ENCODE measurements around the gene LPIN1. TPM values are rescaled to one million over a fixed set of nuclear protein-coding genes. Genes with fewer than 3 reads are reported as not detected.

LPIN1 gene
- total RNA-seq, 1 donor from 2014 or later, result 13.8 TPM

GRCh38 chr2:11802782-11803191, 56.4 kb downstream of the LPIN1 start:
- H3K36me3 ChIP-seq, result peaks cover 59 to 65% of the 10 kb centered on the region in 2 donors
- H3K27me3 ChIP-seq, result no peaks in the 10 kb centered on the region
- no peak overlapping the region for H3K27ac ChIP-seq
- no peak for TF ChIP-seq CTCF (IDR thresholded peaks at IDR 0.05)
- H3K4me3 ChIP-seq, result no peak overlapping the region
- H3K9me3 ChIP-seq, result no peaks in the 10 kb centered on the region
- intact Hi-C loops (cut with DNase I), result no loop called here
- H3K4me1 ChIP-seq, result no peaks in the 10 kb centered on the region
- peak in 1 of 2 donors; percentile 40 for DNase-seq (ENCODE audit: low spot score in 2 of 2)

GRCh38 chr2:11805024-11805423, 58.6 kb downstream of the LPIN1 start:
- H3K4me1 ChIP-seq, result no peaks in the 10 kb centered on the region
- no peaks in the 10 kb centered on the region for H3K9me3 ChIP-seq
- no peaks in the 10 kb centered on the region for H3K27me3 ChIP-seq
- H3K36me3 ChIP-seq, result peaks cover 60 to 61% of the 10 kb centered on the region in 2 donors
- H3K27ac ChIP-seq, result no peak overlapping the region
- intact Hi-C loops (cut with DNase I), result no loop called here
- DNase-seq (ENCODE audit: low spot score in 2 of 2), result peak in 1 of 2 donors; percentile 18
- no peak overlapping the region for H3K4me3 ChIP-seq
- TF ChIP-seq CTCF (IDR thresholded peaks at IDR 0.05), result no peak

- peak in 1 of 2 donors; percentile 34 for DNase-seq (ENCODE audit: low spot score in 2 of 2)
- intact Hi-C loops (cut with DNase I), result no loop called here
- Histone ChIP-seq H3K27ac (no peak overlapping the region), H3K27me3 (no peaks in the 10 kb centered on the region), H3K36me3 (peaks cover 60 to 61% of the 10 kb centered on the region in 2 donors), H3K4me1 (peaks cover 3% of the 10 kb centered on the region in 2 donors), H3K9me3 (no peaks in the 10 kb centered on the region), H3K4me3 (no peak overlapping the region)
- no peak for TF ChIP-seq CTCF (IDR thresholded peaks at IDR 0.05)
Observed at GRCh38 chr2:11805920-11806319, 59.5 kb downstream of the LPIN1 start.

- H3K27ac ChIP-seq, result no peak overlapping the region
- no peak overlapping the region for H3K4me3 ChIP-seq
- peaks cover 3 to 7% of the 10 kb centered on the region in 2 donors for H3K4me1 ChIP-seq
- intact Hi-C loops (cut with DNase I), result no loop called here
- DNase-seq (ENCODE audit: low spot score in 2 of 2), result peak in 1 of 2 donors; percentile 46
- H3K27me3 ChIP-seq, result no peaks in the 10 kb centered on the region
- TF ChIP-seq CTCF (IDR thresholded peaks at IDR 0.05), result no peak
- no peaks in the 10 kb centered on the region for H3K9me3 ChIP-seq
- peaks cover 59% of the 10 kb centered on the region in 2 donors for H3K36me3 ChIP-seq
Observed at GRCh38 chr2:11807156-11808015, 61.0 kb downstream of the LPIN1 start.

GRCh38 chr2:11808016-11808400, 61.6 kb downstream of the LPIN1 start:
- H3K27me3 ChIP-seq, result no peaks in the 10 kb centered on the region
- no peak for TF ChIP-seq CTCF (IDR thresholded peaks at IDR 0.05)
- no peaks in the 10 kb centered on the region for H3K9me3 ChIP-seq
- peaks cover 53 to 57% of the 10 kb centered on the region in 2 donors for H3K36me3 ChIP-seq
- DNase-seq (ENCODE audit: low spot score in 2 of 2), result peak in 1 of 2 donors; percentile 55
- no peak overlapping the region for H3K27ac ChIP-seq
- peaks cover 3 to 7% of the 10 kb centered on the region in 2 donors for H3K4me1 ChIP-seq
- intact Hi-C loops (cut with DNase I), result no loop called here
- H3K4me3 ChIP-seq, result no peak overlapping the region

All from ascending aorta (tissue), 2 donors.